Fibroblast of lung (primary cell): ENCODE measurements around the gene HYAL1. TPM values are rescaled to one million over a fixed set of nuclear protein-coding genes. Genes with fewer than 3 reads are reported as not detected.
"Not testable (repeated sequence)": the region's sequence is repeated elsewhere in the genome, so short reads cannot be mapped to it uniquely, and the experiment has no call there.

ENCODE experiments used
- DNase-seq, 2 donors: peaks; one replicate each; pipeline versions ENCODE4 v3.0.0 to v3.0.0-alpha.2; 2010; ENCODE audit warnings: low read depth in 2 of 2
- H2AFZ ChIP-seq: 2 replicates; pipeline ENCODE4 v1.5.1; 2012; ENCODE audit warnings: low read length, control low read depth, inconsistent platforms
- H3K27ac ChIP-seq: 2 replicates; pipeline ENCODE4 v1.5.1; 2011; ENCODE audit warnings: low read length, control low read depth; ENCODE audit not compliant: insufficient read depth
- H3K27me3 ChIP-seq: 2 replicates; pipeline ENCODE4 v1.5.1; 2011; ENCODE audit warnings: mild to moderate bottlenecking, low read length; ENCODE audit not compliant: control insufficient read depth, insufficient read depth
- H3K36me3 ChIP-seq: 2 replicates; pipeline ENCODE4 v1.5.1; 2011; ENCODE audit warnings: low read length; ENCODE audit not compliant: control insufficient read depth, insufficient read depth
- H3K4me1 ChIP-seq: 2 replicates; pipeline ENCODE4 v1.5.1; 2011; ENCODE audit warnings: low read length; ENCODE audit not compliant: control insufficient read depth, insufficient read depth; ENCODE audit errors: extremely low read depth
- H3K4me2 ChIP-seq: 2 replicates; pipeline ENCODE4 v1.5.1; 2011; ENCODE audit warnings: low read length, control low read depth; ENCODE audit not compliant: insufficient read depth; ENCODE audit errors: extremely low read depth
- H3K4me3 ChIP-seq, 4 experiments: fragments of 200-600 bp in 1 of 4; sonication (generic) in 1 of 4; replicated peaks in 1 of 4; 2 replicates each; pipeline ENCODE4 v1.5.1; 2011 to 2016; ENCODE audit warnings: low read length in 4 of 4, low read depth in 3 of 4, mild to moderate bottlenecking in 3 of 4, control low read depth in 2 of 4, inconsistent platforms in 1 of 4, mixed read lengths in 1 of 4; ENCODE audit not compliant: insufficient read depth in 1 of 4; ENCODE audit errors: control extremely low read depth in 1 of 4
- H3K79me2 ChIP-seq: 2 replicates; pipeline ENCODE4 v1.5.1; 2012; ENCODE audit warnings: mild to moderate bottlenecking, low read length, inconsistent platforms; ENCODE audit not compliant: control insufficient read depth, insufficient read depth
- H3K9ac ChIP-seq: 2 replicates; pipeline ENCODE4 v1.5.1; 2011; ENCODE audit warnings: mild to moderate bottlenecking, low read length, control low read depth; ENCODE audit not compliant: insufficient read depth
- H3K9me3 ChIP-seq: 2 replicates; pipeline ENCODE4 v1.5.1; 2012; ENCODE audit warnings: low read depth, low read length; ENCODE audit not compliant: control insufficient read depth, insufficient read depth
- H4K20me1 ChIP-seq: 2 replicates; pipeline ENCODE4 v1.5.1; 2011; ENCODE audit warnings: low read length; ENCODE audit not compliant: control insufficient read depth, insufficient read depth; ENCODE audit errors: extremely low read depth
- EZH2 ChIP-seq: IDR thresholded peaks from 2 replicates; pipeline ENCODE4 v1.5.1; 2012; ENCODE audit warnings: low read length, control low read depth, mild to moderate bottlenecking; ENCODE audit errors: missing control alignments
- polyA plus RNA-seq, 2 donors: library from polyadenylated mRNA; depleted of rRNA in 1 of 2; stranded (reverse) in 1 of 2; unstranded in 1 of 2; fragments of >200 nt; gene quantifications; 2 replicates each; pipeline ENCODE4 v1.2.1, GENCODE V29; 2011 to 2012; ENCODE audit warnings: missing spikeins in 1 of 2
- total RNA-seq: library from RNA; depleted of rRNA; stranded (reverse); fragments of >200 nt; gene quantifications from 2 replicates; pipeline ENCODE4 v1.2.1, GENCODE V29; 2014
- TF ChIP-seq, protein P1 (sequence below), 2 donors: IDR thresholded peaks in 1 of 2; conservative IDR thresholded peaks in 1 of 2; 1 replicate in 1 of 2; 2 replicates in 1 of 2; pipeline ENCODE4 v1.5.1; 2011 to 2012; ENCODE audit warnings: low read length in 2 of 2, control low read depth in 1 of 2, inconsistent platforms in 1 of 2, low read depth in 1 of 2, mild to moderate bottlenecking in 1 of 2

Gene HYAL1
- total and polyA plus RNA-seq, 2 donors (not counting 1 experiment from before 2014, with no cell fraction given) = 1.3 to 2.5 TPM

DNA sequence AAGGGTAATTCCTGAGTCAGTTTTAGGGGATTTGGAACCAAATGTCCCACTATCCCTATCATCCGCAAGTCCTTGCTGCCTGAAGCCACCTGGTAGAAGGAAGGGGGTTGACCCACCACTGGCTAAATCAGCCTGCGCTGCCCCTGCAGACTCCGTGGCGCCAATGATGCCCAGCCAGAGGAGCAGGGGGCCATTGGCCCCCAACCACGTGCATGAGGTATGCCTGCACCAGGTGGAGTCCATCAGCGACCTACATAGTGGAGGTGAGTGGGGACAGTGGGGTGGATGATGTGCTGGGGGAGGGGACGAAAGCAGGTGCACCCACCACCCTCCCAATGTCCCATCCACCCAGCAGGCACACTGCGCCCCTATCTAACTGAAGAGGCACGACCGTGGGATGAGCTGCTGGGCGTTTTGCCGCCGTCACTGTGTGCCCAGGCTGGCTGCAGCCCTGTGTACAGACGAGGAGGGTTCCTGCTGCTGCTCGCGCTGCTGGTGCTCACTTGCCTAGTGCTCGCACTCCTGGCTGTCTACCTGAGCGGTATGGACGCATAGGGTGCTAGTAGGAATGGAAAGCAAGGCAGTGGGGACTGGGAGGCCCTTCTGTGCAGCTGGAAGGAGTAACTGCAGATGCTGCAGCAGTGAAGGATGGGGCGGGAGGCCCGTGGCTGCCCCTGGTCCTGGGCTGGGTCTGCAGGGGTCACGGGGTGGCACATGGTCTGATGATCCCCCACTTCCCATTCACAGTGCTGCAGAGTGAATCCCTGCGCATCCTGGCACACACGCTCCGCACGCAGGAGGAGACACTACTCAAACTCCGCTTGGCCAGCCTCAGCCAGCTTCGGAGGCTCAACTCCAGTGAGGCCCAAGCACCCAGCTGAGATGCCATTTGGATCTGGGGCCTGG is 16.8 kb downstream of the HYAL1 start:
- no peaks in the 10 kb centered on the region for H3K4me1 ChIP-seq
- H3K27ac ChIP-seq = no peak overlapping the region
- no peak overlapping the region for H3K9ac ChIP-seq
- H3K79me2 ChIP-seq = peaks cover 15% of the 10 kb centered on the region
- no peaks in the 10 kb centered on the region for H4K20me1 ChIP-seq
- H3K27me3 ChIP-seq = no peaks in the 10 kb centered on the region
- no peak overlapping the region for H2AFZ ChIP-seq
- H3K9me3 ChIP-seq = no peaks in the 10 kb centered on the region
- TF ChIP-seq, protein P1, sequence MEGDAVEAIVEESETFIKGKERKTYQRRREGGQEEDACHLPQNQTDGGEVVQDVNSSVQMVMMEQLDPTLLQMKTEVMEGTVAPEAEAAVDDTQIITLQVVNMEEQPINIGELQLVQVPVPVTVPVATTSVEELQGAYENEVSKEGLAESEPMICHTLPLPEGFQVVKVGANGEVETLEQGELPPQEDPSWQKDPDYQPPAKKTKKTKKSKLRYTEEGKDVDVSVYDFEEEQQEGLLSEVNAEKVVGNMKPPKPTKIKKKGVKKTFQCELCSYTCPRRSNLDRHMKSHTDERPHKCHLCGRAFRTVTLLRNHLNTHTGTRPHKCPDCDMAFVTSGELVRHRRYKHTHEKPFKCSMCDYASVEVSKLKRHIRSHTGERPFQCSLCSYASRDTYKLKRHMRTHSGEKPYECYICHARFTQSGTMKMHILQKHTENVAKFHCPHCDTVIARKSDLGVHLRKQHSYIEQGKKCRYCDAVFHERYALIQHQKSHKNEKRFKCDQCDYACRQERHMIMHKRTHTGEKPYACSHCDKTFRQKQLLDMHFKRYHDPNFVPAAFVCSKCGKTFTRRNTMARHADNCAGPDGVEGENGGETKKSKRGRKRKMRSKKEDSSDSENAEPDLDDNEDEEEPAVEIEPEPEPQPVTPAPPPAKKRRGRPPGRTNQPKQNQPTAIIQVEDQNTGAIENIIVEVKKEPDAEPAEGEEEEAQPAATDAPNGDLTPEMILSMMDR (conservative IDR thresholded peaks at IDR 0.05 in 1 of 2, IDR thresholded peaks at IDR 0.05 in 1 of 2; ENCODE audit: low read depth in 1 of 2, low read length in 2 of 2) = no peak
- no peak for TF ChIP-seq EZH2
- peaks cover 14% of the 10 kb centered on the region for H3K36me3 ChIP-seq
- DNase-seq = no peak
- no peak overlapping the region for H3K4me2 ChIP-seq
- H3K4me3 ChIP-seq = no peak overlapping the region

DNA sequence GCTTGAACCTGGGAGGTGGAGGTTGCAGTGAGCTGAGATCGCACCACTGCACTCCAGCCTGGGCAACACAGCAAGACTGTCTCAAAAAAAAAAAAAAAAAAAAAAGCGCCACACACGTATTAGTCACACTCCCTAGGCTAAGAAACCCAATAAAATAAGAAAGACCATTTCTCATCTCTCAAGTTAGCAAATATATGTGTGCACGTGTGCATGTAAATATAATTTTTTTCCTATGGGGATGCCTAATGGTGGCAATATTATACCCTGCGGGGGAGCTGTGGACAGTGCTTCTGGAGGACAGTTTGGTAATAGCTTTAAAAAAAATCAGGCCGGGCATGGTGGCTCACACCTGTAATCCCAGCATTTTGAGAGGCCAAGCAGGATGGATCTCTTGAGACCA is 19.3 kb downstream of the HYAL1 start:
- not testable (repeated sequence) for H3K4me3 ChIP-seq, H3K9me3 ChIP-seq, H4K20me1 ChIP-seq, H3K27ac ChIP-seq, H3K4me2 ChIP-seq, H3K4me1 ChIP-seq, H3K9ac ChIP-seq, H3K27me3 ChIP-seq, H2AFZ ChIP-seq, DNase-seq, H3K79me2 ChIP-seq, H3K36me3 ChIP-seq

DNA sequence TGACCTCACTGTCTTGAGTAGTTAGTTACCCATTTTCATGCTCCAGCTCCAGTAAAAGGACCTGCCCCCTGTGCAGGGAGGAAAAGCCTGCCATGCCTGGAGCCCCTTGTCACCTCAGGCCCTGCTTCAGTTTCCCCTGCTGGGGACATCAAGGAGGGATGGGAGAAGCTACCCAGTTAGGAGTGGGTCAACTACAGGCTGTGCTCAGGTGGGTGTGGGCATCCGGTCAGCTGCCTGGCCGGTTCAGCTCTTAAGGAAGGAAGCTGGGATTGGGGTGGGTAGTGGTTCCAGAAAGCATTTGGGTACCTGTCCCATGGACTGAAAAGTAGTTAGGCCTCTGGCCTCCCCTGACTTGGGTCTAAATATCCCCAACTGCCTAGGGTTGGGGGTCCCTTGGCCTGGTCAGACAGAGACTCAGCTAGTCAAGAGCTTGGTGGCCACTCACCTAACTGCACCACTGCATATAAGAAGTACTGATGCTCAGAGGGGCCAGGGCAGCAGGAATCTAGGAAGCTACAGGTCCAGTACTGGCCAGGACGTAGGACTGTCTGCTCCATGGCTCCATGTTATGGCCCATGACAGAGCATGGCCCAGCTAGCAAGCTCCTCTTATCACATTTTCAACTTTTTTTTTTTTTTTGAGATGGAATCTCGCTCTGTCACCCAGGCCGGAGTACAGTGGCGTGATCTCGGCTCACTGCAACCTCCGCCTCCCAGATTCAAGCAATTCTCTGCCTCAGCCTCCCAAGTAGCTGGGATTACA is 23.9 kb downstream of the HYAL1 start:
- H3K9ac ChIP-seq = no peak overlapping the region
- H3K9me3 ChIP-seq = no peaks in the 10 kb centered on the region
- no peak for DNase-seq
- H3K4me1 ChIP-seq = no peaks in the 10 kb centered on the region
- H4K20me1 ChIP-seq = no peaks in the 10 kb centered on the region
- no peak overlapping the region for H3K4me3 ChIP-seq
- no peaks in the 10 kb centered on the region for H3K27me3 ChIP-seq
- no peaks in the 10 kb centered on the region for H3K36me3 ChIP-seq
- TF ChIP-seq, protein P1 (conservative IDR thresholded peaks at IDR 0.05 in 1 of 2, IDR thresholded peaks at IDR 0.05 in 1 of 2; ENCODE audit: low read depth in 1 of 2, low read length in 2 of 2) = no peak
- no peak for TF ChIP-seq EZH2
- H3K27ac ChIP-seq = no peak overlapping the region
- no peaks in the 10 kb centered on the region for H3K79me2 ChIP-seq
- no peak overlapping the region for H2AFZ ChIP-seq
- no peak overlapping the region for H3K4me2 ChIP-seq
